ENCODE data around the gene TLL2.

TLL2 gene

DNA sequence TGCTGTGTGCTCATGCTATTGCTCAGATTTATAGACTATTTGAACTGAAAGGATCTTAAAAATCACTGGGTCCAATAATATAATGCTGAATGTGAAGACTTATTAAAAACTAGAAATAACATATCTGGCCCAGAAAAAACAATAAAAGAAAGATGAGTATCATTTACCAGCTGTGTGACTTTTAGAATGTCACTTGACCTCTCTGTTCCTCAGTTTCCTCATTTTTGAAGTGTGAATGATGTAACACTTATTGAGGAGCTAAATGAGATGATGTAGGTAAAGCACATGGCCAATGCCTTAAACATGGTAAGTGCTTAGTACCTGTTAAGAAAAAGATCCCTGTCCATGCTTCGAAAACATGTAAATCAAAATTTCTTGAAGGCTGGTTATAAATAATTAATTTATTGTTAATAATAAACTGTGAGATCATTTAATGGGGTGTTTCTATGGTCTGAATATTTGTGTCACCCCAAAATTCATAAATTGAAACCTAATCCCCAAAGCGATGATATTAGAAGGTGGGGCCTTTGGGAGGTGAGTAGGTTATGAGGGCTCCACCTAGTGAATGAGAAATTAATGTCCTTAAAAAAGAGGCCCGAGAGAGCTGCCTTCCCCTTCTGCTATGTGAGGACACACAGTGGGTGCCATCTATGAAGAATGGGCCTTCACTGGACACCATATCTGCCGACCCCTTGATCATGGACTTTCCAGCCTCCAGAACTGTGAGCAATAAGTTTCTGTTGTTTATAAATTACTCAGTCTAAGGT is 196.5 kb downstream of the TLL2 start:
- no peak overlapping the region for H3K27ac ChIP-seq (ENCODE audit: low read depth, low read length)
- H3K4me1 ChIP-seq (ENCODE audit: control insufficient read depth, insufficient read depth, low read length): peaks cover 18% of the 10 kb centered on the region
- H3K36me3 ChIP-seq (ENCODE audit: control insufficient read depth, insufficient read depth, low read length): no peaks in the 10 kb centered on the region
- H3K9me3 ChIP-seq (ENCODE audit: control insufficient read depth, insufficient read depth, low read depth, low read length): no peaks in the 10 kb centered on the region
- H3K9ac ChIP-seq (ENCODE audit: low read length): no peak overlapping the region
- H3K4me3 ChIP-seq (ENCODE audit: low read depth, low read length): no peak overlapping the region
- no peaks in the 10 kb centered on the region for H3K27me3 ChIP-seq (ENCODE audit: control insufficient read depth, insufficient read depth, low read length)
